Astrocyte (in vitro differentiated cells and primary cell): ENCODE data around the gene PTCD2. TPM values are rescaled to one million over a fixed set of nuclear protein-coding genes. Genes with fewer than 3 reads are reported as not detected.

Experiments
- DNase-seq: peaks from one replicate; pipeline ENCODE4 v3.0.0-alpha.2; 2010; ENCODE audit warnings: low read depth
- FAIRE-seq: peaks from 2 replicates; lab custom pipeline; 2011; peaks lifted over from hg19 to GRCh38; lab: Jason Lieb, UNC
- H2AFZ ChIP-seq: 2 replicates; pipeline ENCODE4 v1.6.0; 2012; ENCODE audit warnings: low read depth, low read length, inconsistent platforms
- H3K27ac ChIP-seq: 2 replicates; pipeline ENCODE4 v1.5.1; 2011; ENCODE audit warnings: low read depth, low read length, inconsistent platforms
- H3K27me3 ChIP-seq: 2 replicates; pipeline ENCODE4 v1.6.0; 2011; ENCODE audit warnings: low read length, inconsistent platforms; ENCODE audit not compliant: insufficient read depth
- H3K36me3 ChIP-seq: 2 replicates; pipeline ENCODE4 v1.5.1; 2011; ENCODE audit warnings: low read length, inconsistent platforms; ENCODE audit not compliant: insufficient read depth
- H3K4me1 ChIP-seq: 2 replicates; pipeline ENCODE4 v1.5.1; 2011; ENCODE audit warnings: low read length, inconsistent platforms; ENCODE audit not compliant: insufficient read depth
- H3K4me2 ChIP-seq: 2 replicates; pipeline ENCODE4 v1.6.0; 2012; ENCODE audit warnings: low read length, inconsistent platforms
- H3K4me3 ChIP-seq: 2 replicates; pipeline ENCODE4 v1.5.1; 2011; ENCODE audit warnings: low read depth, mild to moderate bottlenecking, low read length, inconsistent platforms; ENCODE audit not compliant: insufficient read depth
- H3K79me2 ChIP-seq: 2 replicates; pipeline ENCODE4 v1.6.0; 2012; ENCODE audit warnings: mild to moderate bottlenecking, low read length, inconsistent platforms; ENCODE audit not compliant: insufficient read depth
- H3K9ac ChIP-seq: 2 replicates; pipeline ENCODE4 v1.6.0; 2012; ENCODE audit warnings: mild to moderate bottlenecking, low read length, inconsistent platforms
- H3K9me3 ChIP-seq: 2 replicates; pipeline ENCODE4 v1.5.1; 2012; ENCODE audit warnings: low read depth, mild to moderate bottlenecking, low read length, inconsistent platforms; ENCODE audit not compliant: insufficient read depth
- H4K20me1 ChIP-seq: 2 replicates; pipeline ENCODE4 v1.6.0; 2012; ENCODE audit warnings: low read length, inconsistent platforms; ENCODE audit not compliant: insufficient read depth
- H3K27ac Mint-ChIP-seq: one replicate; pipeline ENCODE4 v1.8.0; 2021; ENCODE audit warnings: mild to moderate bottlenecking, mixed read lengths; ENCODE audit not compliant: unreplicated experiment
- H3K27me3 Mint-ChIP-seq: one replicate; pipeline ENCODE4 v1.8.0; 2021; ENCODE audit warnings: low read depth, mixed read lengths; ENCODE audit not compliant: unreplicated experiment
- H3K36me3 Mint-ChIP-seq: one replicate; pipeline ENCODE4 v1.8.0; 2021; ENCODE audit warnings: low read depth, mixed read lengths; ENCODE audit not compliant: unreplicated experiment
- H3K4me1 Mint-ChIP-seq: one replicate; pipeline ENCODE4 v1.8.0; 2021; ENCODE audit warnings: low read depth, mixed read lengths; ENCODE audit not compliant: unreplicated experiment
- H3K4me3 Mint-ChIP-seq: one replicate; pipeline ENCODE4 v1.8.0; 2021; ENCODE audit warnings: mild to moderate bottlenecking, moderate library complexity, mixed read lengths; ENCODE audit not compliant: unreplicated experiment
- H3K9me3 Mint-ChIP-seq: one replicate; pipeline ENCODE4 v1.8.0; 2021; ENCODE audit warnings: mild to moderate bottlenecking, mixed read lengths; ENCODE audit not compliant: unreplicated experiment
- EZH2 ChIP-seq: IDR thresholded peaks from 2 replicates; pipeline ENCODE4 v1.6.1; 2012; ENCODE audit warnings: mild to moderate bottlenecking, low read length, inconsistent platforms; ENCODE audit not compliant: insufficient read depth
- total RNA-seq: library from RNA; stranded (reverse); gene quantifications from 2 replicates; pipeline ENCODE4 v1.2.1, GENCODE V29; 2021
- TF ChIP-seq, protein P1 (sequence below): IDR thresholded peaks from 2 replicates; pipeline ENCODE4 v1.5.1; 2011; ENCODE audit warnings: low read depth, mild to moderate bottlenecking, inconsistent platforms, low read length, moderate library complexity; ENCODE audit not compliant: insufficient read depth

PTCD2 gene
- total RNA-seq, 1 donor from 2014 or later = 11.4 TPM

DNA sequence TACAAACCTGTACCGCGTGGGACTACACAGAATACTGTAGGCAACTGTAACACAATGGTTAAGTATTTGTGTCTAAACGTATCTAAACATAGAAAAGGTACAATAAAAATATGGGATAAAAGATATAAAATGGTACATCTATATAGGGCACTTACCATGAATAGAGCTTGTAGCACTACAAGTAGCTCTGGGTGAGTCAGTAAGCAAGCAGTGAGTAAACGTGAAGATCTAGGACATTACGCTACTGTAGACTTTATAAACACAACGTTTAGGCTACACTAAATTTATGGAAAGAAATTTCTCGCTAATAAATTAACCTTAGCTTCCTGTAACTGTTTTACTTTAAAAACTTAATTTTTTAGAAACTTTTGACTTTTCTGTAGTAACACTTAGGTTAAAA is 46.6 kb upstream of the PTCD2 start:
- Mint-ChIP-seq H3K4me3 (no peak overlapping the region), H3K36me3 (peaks cover 25% of the 10 kb centered on the region), H3K27me3 (no peaks in the 10 kb centered on the region), H3K9me3 (peaks cover 12% of the 10 kb centered on the region), H3K27ac (no peak overlapping the region), H3K4me1 (peaks cover 5% of the 10 kb centered on the region)
- no peaks in the 10 kb centered on the region for H3K4me1 ChIP-seq
- peaks cover 4% of the 10 kb centered on the region for H4K20me1 ChIP-seq
- no peak overlapping the region for H3K4me3 ChIP-seq
- no peak overlapping the region for H3K27ac ChIP-seq
- no peak overlapping the region for H3K9ac ChIP-seq
- no peak overlapping the region for H2AFZ ChIP-seq
- DNase-seq = no peak
- TF ChIP-seq, protein P1, sequence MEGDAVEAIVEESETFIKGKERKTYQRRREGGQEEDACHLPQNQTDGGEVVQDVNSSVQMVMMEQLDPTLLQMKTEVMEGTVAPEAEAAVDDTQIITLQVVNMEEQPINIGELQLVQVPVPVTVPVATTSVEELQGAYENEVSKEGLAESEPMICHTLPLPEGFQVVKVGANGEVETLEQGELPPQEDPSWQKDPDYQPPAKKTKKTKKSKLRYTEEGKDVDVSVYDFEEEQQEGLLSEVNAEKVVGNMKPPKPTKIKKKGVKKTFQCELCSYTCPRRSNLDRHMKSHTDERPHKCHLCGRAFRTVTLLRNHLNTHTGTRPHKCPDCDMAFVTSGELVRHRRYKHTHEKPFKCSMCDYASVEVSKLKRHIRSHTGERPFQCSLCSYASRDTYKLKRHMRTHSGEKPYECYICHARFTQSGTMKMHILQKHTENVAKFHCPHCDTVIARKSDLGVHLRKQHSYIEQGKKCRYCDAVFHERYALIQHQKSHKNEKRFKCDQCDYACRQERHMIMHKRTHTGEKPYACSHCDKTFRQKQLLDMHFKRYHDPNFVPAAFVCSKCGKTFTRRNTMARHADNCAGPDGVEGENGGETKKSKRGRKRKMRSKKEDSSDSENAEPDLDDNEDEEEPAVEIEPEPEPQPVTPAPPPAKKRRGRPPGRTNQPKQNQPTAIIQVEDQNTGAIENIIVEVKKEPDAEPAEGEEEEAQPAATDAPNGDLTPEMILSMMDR = no peak
- TF ChIP-seq EZH2 = no peak
- H3K9me3 ChIP-seq = no peaks in the 10 kb centered on the region
- peaks cover 19% of the 10 kb centered on the region for H3K79me2 ChIP-seq
- peak; percentile 26 for FAIRE-seq
- no peak overlapping the region for H3K4me2 ChIP-seq
- H3K27me3 ChIP-seq = no peaks in the 10 kb centered on the region
- H3K36me3 ChIP-seq = peaks cover 3% of the 10 kb centered on the region

DNA sequence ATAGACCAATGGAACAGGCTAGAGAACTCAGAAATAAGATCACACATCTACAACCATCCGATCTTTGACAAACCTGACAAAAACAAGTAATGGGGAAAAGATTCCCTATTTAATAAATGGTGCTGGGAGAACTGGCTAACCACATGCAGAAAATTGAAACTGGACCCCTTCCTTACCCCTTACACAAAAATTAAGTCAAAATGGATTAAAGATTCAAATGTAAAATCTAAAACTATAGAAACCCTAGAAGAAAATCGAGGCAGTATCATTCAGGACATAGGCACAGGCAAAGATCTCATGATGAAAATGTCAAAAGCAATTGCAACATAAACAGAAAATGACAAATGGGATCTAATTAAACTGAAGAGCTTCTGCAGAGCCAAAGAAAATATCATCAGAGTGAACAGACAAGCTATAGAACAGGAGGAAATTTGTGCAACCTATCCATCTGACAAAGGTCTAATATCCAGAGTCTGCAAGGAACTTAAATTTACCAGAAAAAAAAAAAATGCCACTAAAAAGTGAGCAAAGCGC is 43.9 kb upstream of the PTCD2 start:
- Histone ChIP-seq H3K4me2 (no peak overlapping the region), H3K4me1 (no peaks in the 10 kb centered on the region), H3K79me2 (peaks cover 19% of the 10 kb centered on the region), H3K27me3 (no peaks in the 10 kb centered on the region), H3K9ac (no peak overlapping the region), H3K27ac (no peak overlapping the region), H3K9me3 (no peaks in the 10 kb centered on the region), H3K4me3 (no peak overlapping the region), H4K20me1 (no peaks in the 10 kb centered on the region), H2AFZ (no peak overlapping the region), H3K36me3 (peaks cover 3% of the 10 kb centered on the region)
- Mint-ChIP-seq H3K27me3 (no peaks in the 10 kb centered on the region), H3K36me3 (peaks cover 26% of the 10 kb centered on the region), H3K4me1 (peaks cover 8% of the 10 kb centered on the region), H3K27ac (peak overlapping the region; percentile 4), H3K4me3 (no peak overlapping the region), H3K9me3 (peaks cover 12% of the 10 kb centered on the region)
- DNase-seq (no peak), FAIRE-seq (no peak)
- no peak for TF ChIP-seq EZH2
- TF ChIP-seq, protein P1 = no peak

DNA sequence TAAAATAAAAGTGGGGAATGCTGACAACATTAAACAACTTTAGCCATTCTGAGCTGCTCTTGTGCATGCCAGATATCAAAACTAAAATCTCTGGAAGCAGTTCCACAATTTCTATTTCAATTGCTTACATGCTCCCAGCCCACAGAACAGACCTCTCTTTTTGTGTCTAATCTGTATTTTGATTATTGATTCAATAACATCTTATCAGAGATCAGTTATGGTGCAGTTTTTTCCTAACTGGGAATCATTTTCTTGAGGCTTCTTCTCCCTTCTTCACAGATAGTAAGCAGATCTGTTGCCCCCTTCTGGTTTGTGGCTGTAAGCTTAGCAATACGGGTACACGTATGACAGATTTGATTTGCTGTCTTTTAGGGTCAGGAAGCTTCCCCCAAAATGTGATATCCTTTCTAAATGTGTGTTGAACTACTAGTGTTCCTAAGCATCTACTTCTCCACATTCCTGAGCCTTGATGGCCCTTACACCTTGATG is 39.5 kb upstream of the PTCD2 start:
- Mint-ChIP-seq H3K27ac (peak overlapping the region; percentile 87), H3K4me3 (no peak overlapping the region), H3K27me3 (no peaks in the 10 kb centered on the region), H3K36me3 (peaks cover 20% of the 10 kb centered on the region), H3K4me1 (peaks cover 15% of the 10 kb centered on the region), H3K9me3 (peaks cover 12% of the 10 kb centered on the region)
- no peak overlapping the region for H3K4me2 ChIP-seq
- H3K9me3 ChIP-seq = no peaks in the 10 kb centered on the region
- H3K9ac ChIP-seq = no peak overlapping the region
- H2AFZ ChIP-seq = no peak overlapping the region
- H3K79me2 ChIP-seq = peaks cover 7% of the 10 kb centered on the region
- H3K4me1 ChIP-seq = no peaks in the 10 kb centered on the region
- no peak for TF ChIP-seq EZH2
- TF ChIP-seq, protein P1 = peak; percentile 74
- no peak overlapping the region for H3K4me3 ChIP-seq
- H3K36me3 ChIP-seq = peaks cover 4% of the 10 kb centered on the region
- H4K20me1 ChIP-seq = no peaks in the 10 kb centered on the region
- no peaks in the 10 kb centered on the region for H3K27me3 ChIP-seq
- DNase-seq (peak; percentile 43), FAIRE-seq (no peak)
- H3K27ac ChIP-seq = no peak overlapping the region
